ENCODE measurements around the gene COL16A1. TPM values are rescaled to one million over a fixed set of nuclear protein-coding genes. Genes with fewer than 3 reads are reported as not detected.

COL16A1 gene
- total and polyA plus RNA-seq, 2 of the 13 experiments (the other 11 are each of a cell fraction or from before 2014, with no cell fraction given): 4.3 to 12.2 TPM

DNA sequence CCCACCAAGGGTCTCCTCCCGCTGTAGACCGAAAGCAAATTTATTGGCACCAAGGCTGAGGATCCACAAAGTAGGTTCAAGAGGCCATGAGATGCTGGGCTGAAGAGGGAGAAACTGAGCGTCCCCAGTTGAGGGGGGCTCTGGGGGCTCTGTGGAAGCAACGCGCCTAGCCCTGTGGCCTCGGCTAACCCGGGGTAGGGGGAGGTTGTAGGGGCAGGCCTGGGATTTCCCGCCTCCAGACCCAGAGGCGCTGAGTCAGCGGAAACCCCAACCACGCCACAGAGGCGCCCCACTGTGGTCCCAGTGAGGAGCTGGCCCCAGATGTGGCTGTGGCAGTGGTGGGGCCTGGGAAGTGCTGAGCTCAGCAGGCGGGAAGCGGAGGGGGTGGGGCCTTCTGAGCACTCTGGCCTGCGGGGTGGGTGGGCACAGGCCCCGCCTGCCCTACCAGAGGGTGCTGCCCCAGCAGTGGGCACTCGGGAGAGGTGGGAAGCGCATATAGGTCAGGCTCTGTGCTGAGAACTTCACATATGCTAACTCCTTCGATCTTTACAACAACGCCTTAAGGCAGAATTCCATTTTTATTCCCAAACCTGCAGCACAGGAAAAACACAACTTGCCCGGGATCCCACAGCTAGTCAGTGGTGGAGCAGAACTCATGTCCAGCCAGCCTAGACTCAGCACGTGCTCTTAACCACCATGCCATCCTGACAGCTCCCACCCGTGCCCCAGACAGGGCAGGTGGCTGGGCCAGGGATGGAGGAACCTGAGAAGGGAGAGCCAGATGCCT is 1.5 kb upstream of the COL16A1 start (continued):
- TF ChIP-seq REL (CRISPR knock-in tag; conservative IDR thresholded peaks at IDR 0.05) (no peak), PHF5A (CRISPR knock-in tag; IDR thresholded peaks at IDR 0.05; ENCODE audit: low read depth, unreplicated experiment) (no peak), KLF15 (CRISPR knock-in tag; IDR thresholded peaks at IDR 0.05; ENCODE audit: borderline replicate concordance) (no peak), NR1H2 (CRISPR knock-in tag; IDR thresholded peaks at IDR 0.05; ENCODE audit: borderline replicate concordance, low read depth) (no peak), MEIS2 (CRISPR knock-in tag; IDR thresholded peaks at IDR 0.05) (0 out of 2 replicates have a peak, but pooled peaks have one; percentile 10), ZNF768 (CRISPR knock-in tag; IDR thresholded peaks at IDR 0.05) (peak; percentile 29; the same call in 1 of the 2 replicates), KLF11 (CRISPR knock-in tag; IDR thresholded peaks at IDR 0.05) (no peak), AGO1 (IDR thresholded peaks at IDR 0.05; ENCODE audit: low read depth, low read length, poor library complexity, severe bottlenecking) (no peak), ZNF558 (CRISPR knock-in tag; IDR thresholded peaks at IDR 0.05; ENCODE audit: borderline replicate concordance) (no peak), ZSCAN12 (CRISPR knock-in tag; IDR thresholded peaks at IDR 0.05) (no peak), ZSCAN20 (CRISPR knock-in tag; IDR thresholded peaks at IDR 0.05; ENCODE audit: borderline replicate concordance) (no peak), CREM (IDR thresholded peaks at IDR 0.05) (no peak), CREM (CRISPR knock-in tag; IDR thresholded peaks at IDR 0.05) (no peak), RXRA (CRISPR knock-in tag; IDR thresholded peaks at IDR 0.05) (peak; percentile 52), ZBTB7A (CRISPR knock-in tag; IDR thresholded peaks at IDR 0.05) (no peak), ATRX (CRISPR knock-in tag; IDR thresholded peaks at IDR 0.05; ENCODE audit: borderline replicate concordance) (no peak), NONO (IDR thresholded peaks at IDR 0.05) (no peak), NONO (CRISPR knock-in tag; conservative IDR thresholded peaks at IDR 0.05) (no peak; the same call in none of the 2 replicates), KDM3A (CRISPR knock-in tag; IDR thresholded peaks at IDR 0.05; ENCODE audit: low read depth) (no peak), MTF1 (CRISPR knock-in tag; IDR thresholded peaks at IDR 0.05) (no peak), PHF20 (CRISPR knock-in tag; IDR thresholded peaks at IDR 0.05) (no peak), RBFOX2 (IDR thresholded peaks at IDR 0.05; ENCODE audit: low read depth, low read length) (no peak)
- TF ChIP-seq, protein P1, sequence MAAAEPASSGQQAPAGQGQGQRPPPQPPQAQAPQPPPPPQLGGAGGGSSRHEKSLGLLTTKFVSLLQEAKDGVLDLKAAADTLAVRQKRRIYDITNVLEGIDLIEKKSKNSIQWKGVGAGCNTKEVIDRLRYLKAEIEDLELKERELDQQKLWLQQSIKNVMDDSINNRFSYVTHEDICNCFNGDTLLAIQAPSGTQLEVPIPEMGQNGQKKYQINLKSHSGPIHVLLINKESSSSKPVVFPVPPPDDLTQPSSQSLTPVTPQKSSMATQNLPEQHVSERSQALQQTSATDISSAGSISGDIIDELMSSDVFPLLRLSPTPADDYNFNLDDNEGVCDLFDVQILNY (CRISPR knock-in tag; conservative IDR thresholded peaks at IDR 0.05): peak; percentile 70; the same call in 1 of the 2 replicates
- TF ChIP-seq, protein P2, sequence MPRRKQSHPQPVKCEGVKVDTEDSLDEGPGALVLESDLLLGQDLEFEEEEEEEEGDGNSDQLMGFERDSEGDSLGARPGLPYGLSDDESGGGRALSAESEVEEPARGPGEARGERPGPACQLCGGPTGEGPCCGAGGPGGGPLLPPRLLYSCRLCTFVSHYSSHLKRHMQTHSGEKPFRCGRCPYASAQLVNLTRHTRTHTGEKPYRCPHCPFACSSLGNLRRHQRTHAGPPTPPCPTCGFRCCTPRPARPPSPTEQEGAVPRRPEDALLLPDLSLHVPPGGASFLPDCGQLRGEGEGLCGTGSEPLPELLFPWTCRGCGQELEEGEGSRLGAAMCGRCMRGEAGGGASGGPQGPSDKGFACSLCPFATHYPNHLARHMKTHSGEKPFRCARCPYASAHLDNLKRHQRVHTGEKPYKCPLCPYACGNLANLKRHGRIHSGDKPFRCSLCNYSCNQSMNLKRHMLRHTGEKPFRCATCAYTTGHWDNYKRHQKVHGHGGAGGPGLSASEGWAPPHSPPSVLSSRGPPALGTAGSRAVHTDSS (CRISPR knock-in tag; conservative IDR thresholded peaks at IDR 0.05): no peak
- TF ChIP-seq, protein P3, sequence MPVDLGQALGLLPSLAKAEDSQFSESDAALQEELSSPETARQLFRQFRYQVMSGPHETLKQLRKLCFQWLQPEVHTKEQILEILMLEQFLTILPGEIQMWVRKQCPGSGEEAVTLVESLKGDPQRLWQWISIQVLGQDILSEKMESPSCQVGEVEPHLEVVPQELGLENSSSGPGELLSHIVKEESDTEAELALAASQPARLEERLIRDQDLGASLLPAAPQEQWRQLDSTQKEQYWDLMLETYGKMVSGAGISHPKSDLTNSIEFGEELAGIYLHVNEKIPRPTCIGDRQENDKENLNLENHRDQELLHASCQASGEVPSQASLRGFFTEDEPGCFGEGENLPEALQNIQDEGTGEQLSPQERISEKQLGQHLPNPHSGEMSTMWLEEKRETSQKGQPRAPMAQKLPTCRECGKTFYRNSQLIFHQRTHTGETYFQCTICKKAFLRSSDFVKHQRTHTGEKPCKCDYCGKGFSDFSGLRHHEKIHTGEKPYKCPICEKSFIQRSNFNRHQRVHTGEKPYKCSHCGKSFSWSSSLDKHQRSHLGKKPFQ (CRISPR knock-in tag; IDR thresholded peaks at IDR 0.05; ENCODE audit: insufficient replicate concordance): no peak
- TF ChIP-seq, protein P4, sequence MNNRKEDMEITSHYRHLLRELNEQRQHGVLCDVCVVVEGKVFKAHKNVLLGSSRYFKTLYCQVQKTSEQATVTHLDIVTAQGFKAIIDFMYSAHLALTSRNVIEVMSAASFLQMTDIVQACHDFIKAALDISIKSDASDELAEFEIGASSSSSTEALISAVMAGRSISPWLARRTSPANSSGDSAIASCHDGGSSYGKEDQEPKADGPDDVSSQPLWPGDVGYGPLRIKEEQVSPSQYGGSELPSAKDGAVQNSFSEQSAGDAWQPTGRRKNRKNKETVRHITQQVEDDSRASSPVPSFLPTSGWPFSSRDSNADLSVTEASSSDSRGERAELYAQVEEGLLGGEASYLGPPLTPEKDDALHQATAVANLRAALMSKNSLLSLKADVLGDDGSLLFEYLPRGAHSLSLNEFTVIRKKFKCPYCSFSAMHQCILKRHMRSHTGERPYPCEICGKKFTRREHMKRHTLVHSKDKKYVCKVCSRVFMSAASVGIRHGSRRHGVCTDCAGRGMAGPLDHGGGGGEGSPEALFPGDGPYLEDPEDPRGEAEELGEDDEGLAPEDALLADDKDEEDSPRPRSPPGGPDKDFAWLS (CRISPR knock-in tag; IDR thresholded peaks at IDR 0.05; ENCODE audit: borderline replicate concordance): no peak
